HG03571 (cell line): ENCODE measurements around the gene LINGO3.

Source experiments
- ATAC-seq: cut with Tn5 transposase; IDR thresholded peaks from one replicate; pipeline ENCODE4 v1.9.1; 2021; ENCODE audit not compliant: unreplicated experiment

The LINGO3 gene

GRCh38 chr19:2307518-2308012 lies 389 bp downstream of the LINGO3 start:
- no peak for ATAC-seq

GRCh38 chr19:2306971-2307370 lies 983 bp downstream of the LINGO3 start:
- ATAC-seq = no peak

GRCh38 chr19:2306281-2306806 lies 1.6 kb downstream of the LINGO3 start:
- ATAC-seq = no peak

DNA sequence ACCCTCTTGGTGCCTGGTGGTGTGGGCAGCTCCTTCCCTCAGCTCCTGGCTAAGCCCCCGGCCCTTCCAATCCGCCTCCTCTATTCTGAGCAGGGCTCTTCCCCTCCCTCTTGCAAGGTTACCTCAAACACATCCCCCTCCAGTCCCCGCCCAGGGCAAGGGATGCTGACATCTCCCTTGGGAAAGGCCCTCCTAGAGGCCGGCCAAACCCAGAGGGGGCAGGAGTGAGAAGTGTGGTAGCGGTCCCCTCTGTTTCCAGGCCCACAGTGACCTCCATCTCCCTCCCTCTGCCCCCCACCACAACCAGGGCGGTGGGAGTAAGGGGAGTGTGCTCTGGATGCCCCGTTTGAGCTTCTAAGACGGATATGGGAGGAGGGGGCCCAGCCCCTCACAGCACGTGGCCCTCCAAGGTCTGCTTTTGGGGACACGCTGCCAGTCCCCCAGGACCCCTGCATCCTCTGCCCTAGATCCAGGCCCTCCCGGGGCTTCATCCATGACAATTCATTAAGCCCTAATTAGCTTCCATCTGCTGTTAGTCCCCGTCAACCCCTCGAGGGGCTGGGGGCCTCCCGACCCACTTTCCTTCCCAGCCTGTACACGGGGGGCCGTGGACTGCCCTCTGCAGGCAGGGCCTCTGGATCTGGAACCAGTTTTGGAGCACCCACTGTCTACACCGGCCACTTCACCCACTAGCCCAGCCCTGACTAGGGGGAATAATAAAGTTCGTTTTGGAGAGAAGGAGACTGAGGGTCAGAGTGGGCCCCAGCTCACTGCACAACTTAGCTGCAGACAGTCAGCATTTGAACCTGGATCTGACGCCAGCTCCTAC lies 2.3 kb downstream of the LINGO3 start:
- no peak for ATAC-seq

DNA sequence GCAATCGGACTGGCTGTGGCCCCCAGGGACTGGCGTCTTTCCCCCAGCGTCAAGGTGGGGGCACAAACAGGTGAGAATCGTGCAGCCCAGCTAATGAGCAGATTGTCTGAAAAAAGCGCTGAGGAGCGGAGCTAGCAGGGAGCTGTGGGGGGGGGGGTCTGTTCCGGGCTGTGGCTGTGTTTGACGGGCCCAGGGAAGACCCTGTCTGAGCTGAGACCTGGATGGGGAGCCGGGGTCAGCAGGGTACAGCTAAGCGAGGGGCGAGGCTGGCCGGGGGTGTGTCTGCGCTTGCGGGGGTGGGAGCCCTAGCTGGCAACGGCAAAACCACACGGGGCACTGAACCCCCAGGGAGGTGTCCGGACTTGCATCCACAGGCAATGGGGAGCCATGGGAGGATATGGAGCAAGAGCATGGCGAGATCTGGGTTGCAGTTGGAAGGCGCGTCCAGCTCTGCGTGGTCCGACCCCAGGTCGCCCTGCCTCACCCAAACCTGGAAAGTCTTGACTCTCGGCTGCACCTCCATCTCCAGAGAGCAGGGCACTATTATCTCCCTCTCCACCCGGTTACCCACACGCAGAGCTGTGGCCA lies 4.6 kb downstream of the LINGO3 start:
- ATAC-seq = no peak

DNA sequence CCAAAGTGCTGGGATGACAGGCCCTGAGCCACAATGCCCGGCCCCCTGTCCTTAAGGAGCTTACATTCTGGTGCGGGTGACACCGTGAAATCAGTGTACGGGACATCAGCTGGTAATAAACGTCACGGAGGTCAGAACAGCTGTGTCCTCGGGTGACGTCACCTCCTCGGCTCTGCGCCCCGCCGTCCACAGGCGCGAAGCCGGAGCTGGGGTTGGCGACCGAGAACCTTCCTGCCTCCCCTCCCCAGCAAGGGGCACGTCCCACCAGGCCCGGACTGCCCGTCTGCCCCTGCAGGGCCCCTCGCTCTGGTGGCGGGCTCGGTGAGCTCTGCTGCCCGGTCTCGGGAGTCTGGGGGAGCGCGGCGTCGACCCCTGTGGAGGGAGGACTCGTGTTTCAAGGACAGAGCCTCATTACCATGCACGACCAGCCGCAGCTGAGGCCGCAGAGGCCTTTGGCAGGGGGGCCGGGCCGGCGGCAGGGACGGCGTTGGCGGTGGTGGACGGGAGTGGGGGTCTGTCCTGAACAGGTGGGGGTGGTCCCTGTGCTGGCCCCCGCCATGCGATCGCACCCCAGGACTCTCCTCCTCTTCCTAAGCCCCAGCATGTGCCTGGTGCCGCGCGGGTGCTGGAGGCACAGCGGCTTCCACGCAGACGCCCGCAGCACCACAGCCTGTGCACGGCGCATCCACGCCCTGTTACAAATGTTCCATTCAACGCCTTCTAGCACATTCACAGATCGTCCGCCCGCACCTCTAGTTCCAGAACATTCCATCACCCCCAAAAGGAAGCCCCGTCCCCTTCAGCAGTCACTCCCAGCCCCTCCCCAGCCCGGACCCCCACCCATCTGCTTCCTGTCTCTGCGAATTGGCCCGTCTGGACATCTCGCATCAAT lies 5.4 kb downstream of the LINGO3 start:
- ATAC-seq = no peak

- no peak for ATAC-seq
These were observed 7.4 kb downstream of the LINGO3 start for GRCh38 chr19:2300533-2300932.

DNA sequence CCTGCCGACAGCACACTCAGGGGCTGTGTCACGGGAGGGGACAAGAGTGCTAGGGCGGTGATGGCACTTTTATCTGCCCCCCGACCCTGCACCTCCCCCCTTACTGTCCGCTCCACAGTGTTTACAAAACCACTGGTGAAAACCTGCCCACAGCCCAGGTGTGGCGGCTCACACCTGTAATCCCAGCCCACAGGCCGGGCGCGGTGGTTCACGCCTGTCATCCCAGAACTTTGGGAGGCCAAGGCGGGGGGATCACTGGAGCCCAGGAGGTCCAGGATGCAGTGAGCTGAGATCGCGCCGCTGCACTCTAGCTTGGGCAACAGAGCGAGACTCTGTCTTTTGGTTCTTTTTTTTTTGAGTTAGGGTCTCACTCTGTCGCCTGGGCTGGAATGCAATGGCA lies 11.8 kb downstream of the LINGO3 start:
- no peak for ATAC-seq

GRCh38 chr19:2294687-2295335 lies 13.1 kb downstream of the LINGO3 start:
- ATAC-seq = no peak

- ATAC-seq = no peak
These were observed 16.7 kb downstream of the LINGO3 start for GRCh38 chr19:2291185-2291751.

DNA sequence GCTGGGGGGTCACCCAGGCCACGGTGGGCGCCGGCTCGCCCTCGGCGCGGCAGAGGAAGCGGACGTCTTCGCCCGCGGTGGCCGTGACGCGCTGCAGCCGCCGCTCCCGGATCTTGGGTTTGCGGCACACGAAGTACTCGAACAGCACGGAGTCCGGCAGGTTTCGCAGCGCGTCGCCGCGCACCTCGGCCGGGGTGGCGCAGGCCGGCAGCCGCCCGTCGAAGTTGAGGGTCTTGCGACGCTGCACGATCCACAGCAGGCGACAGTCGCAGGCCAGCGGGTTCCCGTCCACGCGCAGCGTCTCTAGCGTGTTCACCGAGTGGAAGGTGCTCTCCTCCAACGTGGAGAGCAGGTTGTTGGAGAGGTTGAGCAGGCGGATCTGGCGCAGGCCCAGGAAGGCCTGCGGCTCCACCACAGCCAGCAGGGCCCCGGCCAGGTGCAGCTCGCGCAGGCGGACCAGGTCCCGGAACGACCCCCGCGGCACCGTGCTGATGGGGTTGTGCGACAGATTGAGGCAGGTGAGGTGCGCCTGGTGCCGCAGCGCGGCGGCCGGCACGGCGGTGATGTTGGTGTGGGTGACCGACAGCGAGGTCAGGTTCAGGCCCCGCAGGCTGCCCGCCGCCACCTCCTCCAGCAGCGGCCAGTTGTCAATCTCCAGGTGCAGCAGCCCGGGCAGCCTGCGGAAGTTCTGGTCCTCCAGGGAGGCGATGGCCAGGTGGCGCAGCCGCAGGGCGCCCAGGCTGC lies 17.3 kb downstream of the LINGO3 start:
- no peak for ATAC-seq

- ATAC-seq = no peak
These were observed 18.1 kb downstream of the LINGO3 start for GRCh38 chr19:2289714-2290435.

- ATAC-seq = no peak
These were observed 18.9 kb downstream of the LINGO3 start for GRCh38 chr19:2288818-2289713.

GRCh38 chr19:2288338-2288817 lies 19.6 kb downstream of the LINGO3 start:
- no peak for ATAC-seq

DNA sequence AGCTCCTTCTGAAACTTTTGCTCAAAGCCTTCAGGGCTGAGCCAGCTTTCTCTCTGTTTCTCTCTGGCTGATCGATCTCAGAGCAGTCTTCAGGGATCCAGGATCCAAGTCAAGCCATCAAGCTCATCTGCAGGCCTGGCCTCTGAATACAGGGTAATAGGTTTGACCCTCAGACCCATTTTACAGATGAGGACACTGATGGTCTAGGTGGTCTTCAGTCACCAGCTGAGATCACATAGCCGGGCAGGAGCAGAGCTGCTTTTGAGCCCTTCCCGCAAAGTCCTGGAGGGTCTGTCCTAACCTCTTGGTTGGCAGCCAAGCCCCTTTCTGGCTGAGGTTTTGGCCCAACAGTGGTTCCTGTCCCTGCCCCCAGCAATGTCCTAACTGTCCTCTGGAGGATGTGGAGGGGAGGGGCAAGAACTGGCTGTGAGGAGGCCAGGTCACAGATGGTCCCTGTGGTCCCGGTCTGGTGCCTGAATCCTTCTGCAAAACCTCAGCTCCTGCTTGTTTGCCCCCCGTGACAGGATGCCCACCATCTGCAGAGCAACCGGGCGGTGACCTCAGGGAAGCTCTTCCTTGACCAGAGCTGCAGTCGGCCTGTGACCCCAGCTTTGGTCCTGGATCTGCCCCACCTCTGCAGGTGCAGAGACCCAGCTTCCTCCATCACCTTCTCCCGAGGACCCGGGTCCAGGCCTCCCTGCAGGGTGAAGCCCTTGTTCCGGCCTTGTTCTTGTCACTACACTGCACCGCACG lies 20.2 kb downstream of the LINGO3 start:
- no peak for ATAC-seq

GRCh38 chr19:2286402-2287140 lies 21.4 kb downstream of the LINGO3 start:
- no peak for ATAC-seq
